Measurements from ENCODE around the gene MXRA7.

- no peak for TF ChIP-seq REST (IDR thresholded peaks at IDR 0.05; ENCODE audit: low read depth)
- no peak for TF ChIP-seq CREB1 (IDR thresholded peaks at IDR 0.05; ENCODE audit: low read depth)
- no peak for TF ChIP-seq EP300 (IDR thresholded peaks at IDR 0.05; ENCODE audit: borderline replicate concordance)
- TF ChIP-seq TAF1 (IDR thresholded peaks at IDR 0.05; ENCODE audit: low read depth), result no peak
These were observed 26.6 kb downstream of the MXRA7 start for GRCh38 chr17:76683921-76684745.

All from Ishikawa (cell line).